ENCODE data around the gene STK4.

The STK4 gene

GRCh38 chr20:44976698-44977097, 10.4 kb downstream of the STK4 start:
- TF ChIP-seq, protein P1, sequence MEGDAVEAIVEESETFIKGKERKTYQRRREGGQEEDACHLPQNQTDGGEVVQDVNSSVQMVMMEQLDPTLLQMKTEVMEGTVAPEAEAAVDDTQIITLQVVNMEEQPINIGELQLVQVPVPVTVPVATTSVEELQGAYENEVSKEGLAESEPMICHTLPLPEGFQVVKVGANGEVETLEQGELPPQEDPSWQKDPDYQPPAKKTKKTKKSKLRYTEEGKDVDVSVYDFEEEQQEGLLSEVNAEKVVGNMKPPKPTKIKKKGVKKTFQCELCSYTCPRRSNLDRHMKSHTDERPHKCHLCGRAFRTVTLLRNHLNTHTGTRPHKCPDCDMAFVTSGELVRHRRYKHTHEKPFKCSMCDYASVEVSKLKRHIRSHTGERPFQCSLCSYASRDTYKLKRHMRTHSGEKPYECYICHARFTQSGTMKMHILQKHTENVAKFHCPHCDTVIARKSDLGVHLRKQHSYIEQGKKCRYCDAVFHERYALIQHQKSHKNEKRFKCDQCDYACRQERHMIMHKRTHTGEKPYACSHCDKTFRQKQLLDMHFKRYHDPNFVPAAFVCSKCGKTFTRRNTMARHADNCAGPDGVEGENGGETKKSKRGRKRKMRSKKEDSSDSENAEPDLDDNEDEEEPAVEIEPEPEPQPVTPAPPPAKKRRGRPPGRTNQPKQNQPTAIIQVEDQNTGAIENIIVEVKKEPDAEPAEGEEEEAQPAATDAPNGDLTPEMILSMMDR (IDR thresholded peaks at IDR 0.05; ENCODE audit: insufficient read depth, low read depth, low read length, missing control alignments) = no peak
- DNase-seq (ENCODE audit: low read depth) = no peak
- no peak overlapping the region for H3K4me3 ChIP-seq (ENCODE audit: low read depth, low read length)

GRCh38 chr20:44979090-44979621, 12.8 kb downstream of the STK4 start:
- peak overlapping the region; percentile 32 for H3K4me3 ChIP-seq (ENCODE audit: low read depth, low read length)
- peak; percentile 85 for DNase-seq (ENCODE audit: low read depth)

DNA sequence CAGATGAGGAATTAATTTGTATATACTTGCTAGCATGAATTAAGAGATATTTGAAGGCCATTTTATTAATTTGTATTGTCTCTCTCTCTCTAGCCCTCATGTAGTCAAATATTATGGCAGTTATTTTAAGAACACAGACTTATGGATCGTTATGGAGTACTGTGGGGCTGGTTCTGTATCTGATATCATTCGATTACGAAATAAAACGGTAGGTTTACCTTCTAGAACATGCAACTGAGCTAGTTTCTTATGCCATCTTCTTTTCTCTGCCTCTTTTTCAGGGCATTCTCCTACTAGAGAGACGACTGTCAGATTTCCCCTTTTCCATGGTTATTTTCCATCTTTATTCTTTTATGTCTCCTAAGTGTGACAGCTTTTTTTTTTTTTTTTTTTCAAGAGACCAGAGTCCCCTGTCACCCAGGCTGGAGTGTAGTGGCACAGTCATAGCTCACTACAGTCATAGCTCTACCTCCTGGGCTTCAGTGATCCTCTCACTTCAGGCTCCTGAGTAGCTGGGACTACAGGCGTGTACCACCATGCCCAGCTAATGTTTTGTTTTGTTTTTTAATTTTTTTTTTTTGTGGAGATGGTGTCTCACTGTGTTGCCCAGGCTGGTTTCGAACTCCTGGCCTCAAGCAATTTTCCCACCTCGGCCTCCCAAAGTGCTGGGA, 15.6 kb downstream of the STK4 start:
- TF ChIP-seq, protein P1 (IDR thresholded peaks at IDR 0.05; ENCODE audit: insufficient read depth, low read depth, low read length, missing control alignments) = no peak
- no peak for DNase-seq (ENCODE audit: low read depth)
- H3K4me3 ChIP-seq (ENCODE audit: low read depth, low read length) = no peak overlapping the region

More at GRCh38 chr20:44979090-44979621, 12.8 kb downstream of the STK4 start:
- TF ChIP-seq, protein P1 (IDR thresholded peaks at IDR 0.05; ENCODE audit: insufficient read depth, low read depth, low read length, missing control alignments) = no peak

GRCh38 chr20:44983093-44983674, 16.9 kb downstream of the STK4 start:
- TF ChIP-seq, protein P1 (IDR thresholded peaks at IDR 0.05; ENCODE audit: insufficient read depth, low read depth, low read length, missing control alignments) = no peak
- no peak for DNase-seq (ENCODE audit: low read depth)
- H3K4me3 ChIP-seq (ENCODE audit: low read depth, low read length) = no peak overlapping the region

DNA sequence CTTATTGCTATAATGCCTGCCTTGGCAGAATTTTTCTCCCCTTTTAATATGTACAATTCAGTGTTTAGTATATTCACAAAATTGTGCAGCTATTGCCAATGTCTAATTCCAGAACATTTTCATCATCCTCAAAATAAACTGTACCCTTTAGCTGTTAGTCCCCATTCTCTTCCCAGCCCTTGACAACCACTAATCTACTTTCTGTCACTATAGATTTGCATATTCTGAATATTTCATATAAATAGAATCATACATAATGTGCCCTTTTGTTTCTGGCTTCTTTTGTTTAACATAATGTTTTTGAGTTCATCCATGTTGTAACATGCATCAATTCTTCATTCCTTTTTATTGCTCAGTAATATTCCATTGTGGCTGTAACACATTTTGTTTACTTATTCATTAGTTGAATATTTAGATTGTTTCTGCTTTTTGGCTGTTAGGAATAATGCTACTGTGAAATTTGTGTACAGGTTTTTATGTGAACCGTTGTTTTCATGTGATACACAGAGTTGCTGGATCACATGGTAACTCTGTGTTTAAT, 22.4 kb downstream of the STK4 start:
- no peak overlapping the region for H3K4me3 ChIP-seq (ENCODE audit: low read depth, low read length)
- TF ChIP-seq, protein P1 (IDR thresholded peaks at IDR 0.05; ENCODE audit: insufficient read depth, low read depth, low read length, missing control alignments) = no peak

DNA sequence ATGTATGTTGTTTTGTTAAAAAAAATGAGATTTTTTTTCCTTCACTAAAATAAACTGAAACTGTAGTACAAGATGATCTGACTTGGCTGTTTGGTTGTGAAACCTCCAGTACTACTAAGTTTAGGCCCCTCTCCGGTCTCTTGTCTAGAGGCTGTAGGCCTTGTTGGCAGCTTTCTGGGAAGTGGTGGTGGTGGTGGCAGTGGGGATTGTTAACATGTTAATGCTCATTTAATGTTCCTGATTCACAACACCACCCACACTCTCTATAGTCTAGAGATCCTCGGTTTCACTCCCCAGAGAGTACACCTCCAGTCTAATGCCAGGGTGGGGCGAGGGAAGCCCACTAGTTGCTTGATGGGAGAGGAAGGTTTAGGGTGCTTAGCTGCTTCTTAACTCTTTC, 24.1 kb downstream of the STK4 start:
- peak; percentile 54 for DNase-seq (ENCODE audit: low read depth)
- TF ChIP-seq, protein P1 (IDR thresholded peaks at IDR 0.05; ENCODE audit: insufficient read depth, low read depth, low read length, missing control alignments) = no peak
- H3K4me3 ChIP-seq (ENCODE audit: low read depth, low read length) = peak overlapping the region; percentile 48

More for the DNA sequence above, 22.4 kb downstream of the STK4 start:
- DNase-seq (ENCODE audit: low read depth) = no peak
